ENCODE results near the gene TXK. TPM values are rescaled to one million over a fixed set of nuclear protein-coding genes. Genes with fewer than 3 reads are reported as not detected.

Gene TXK
- total RNA-seq, 1 experiment from 2014 or later, result 1.7 TPM

- TF ChIP-seq MAX (IDR thresholded peaks at IDR 0.05), result no peak
- no peak for TF ChIP-seq REST (IDR thresholded peaks at IDR 0.05; ENCODE audit: low read depth)
- TF ChIP-seq ZFX (IDR thresholded peaks at IDR 0.05), result no peak
- TF ChIP-seq POLR2A (IDR thresholded peaks at IDR 0.05; ENCODE audit: borderline replicate concordance, extremely low read depth, insufficient read depth, insufficient read length), result no peak
- TF ChIP-seq FOSL1 (IDR thresholded peaks at IDR 0.05; ENCODE audit: low read depth), result no peak
- no peak for TF ChIP-seq CEBPB (IDR thresholded peaks at IDR 0.05; ENCODE audit: low read depth)
- H3K4me3 ChIP-seq (replicated peaks in 1 of 2; ENCODE audit: low read depth in 1 of 2, low read length in 2 of 2), result no peak overlapping the region
- H3K4me2 ChIP-seq (ENCODE audit: low read length), result 0 out of 2 replicates have a peak overlapping the region, but pooled peaks have one; percentile 62
- peaks cover 30 to 45% of the 10 kb centered on the region in 2 experiments for H3K4me1 ChIP-seq (ENCODE audit: control insufficient read depth in 1 of 2, insufficient read depth in 2 of 2, low read length in 2 of 2)
- H3K79me2 ChIP-seq (ENCODE audit: insufficient read depth, low read length), result no peaks in the 10 kb centered on the region
- H3K36me3 ChIP-seq (ENCODE audit: control insufficient read depth in 1 of 2, insufficient read depth in 2 of 2, low read length in 2 of 2), result no peaks in the 10 kb centered on the region
- no peak for DNase-seq (ENCODE audit: low read depth, low spot score)
- POLR2A ChIA-PET, result no interaction called here
- H4K20me1 ChIP-seq (ENCODE audit: insufficient read depth), result no peaks in the 10 kb centered on the region
- H3K27me3 ChIP-seq (ENCODE audit: insufficient read depth, low read length), result no peaks in the 10 kb centered on the region
- no peak overlapping the region for H2AFZ ChIP-seq (ENCODE audit: low read depth, low read length, poor library complexity, severe bottlenecking)
- H3K9me3 ChIP-seq (ENCODE audit: control insufficient read depth in 1 of 2, insufficient read depth in 1 of 2, low read depth in 1 of 2, low read length in 2 of 2), result no peaks in the 10 kb centered on the region
- RAD21 ChIA-PET (ENCODE audit: low non-redundant PET in 1 of 2, low total read pairs in 2 of 2, uncharacterized antibody in 2 of 2, unreplicated experiment in 2 of 2), result no interaction called here
- peak overlapping the region; percentile 44; the same call in 1 of the 2 replicates for H3K9ac ChIP-seq (ENCODE audit: low read length)
- no peaks in the 10 kb centered on the region for H3K9me2 ChIP-seq (ENCODE audit: insufficient read depth)
- no TSS peak for BruUV-seq (replicated peaks)
- CTCF ChIA-PET, result interaction anchor here (1.6 to 1.7 kb wide), 2 partner anchors 44 to 103 kb away, joined by 5 to 9 read pairs; no protein-coding TSS in a partner anchor
- intact Hi-C loops (cut with micrococcal nuclease), result no loop called here
- no peak for ATAC-seq
- H3K27ac ChIP-seq (ENCODE audit: low read depth, low read length), result peak overlapping the region; percentile 87; the same call in 1 of the 2 replicates
Observed at GRCh38 chr4:48172651-48173050, 38.6 kb upstream of the TXK start.

GRCh38 chr4:48169636-48170035 is 35.6 kb upstream of the TXK start:
- ATAC-seq, result no peak
- Histone ChIP-seq H3K27ac (ENCODE audit: low read depth, low read length) (no peak overlapping the region), H3K4me3 (replicated peaks in 1 of 2; ENCODE audit: low read depth in 1 of 2, low read length in 2 of 2) (no peak overlapping the region), H3K27me3 (ENCODE audit: insufficient read depth, low read length) (no peaks in the 10 kb centered on the region), H3K4me2 (ENCODE audit: low read length) (no peak overlapping the region), H3K79me2 (ENCODE audit: insufficient read depth, low read length) (no peaks in the 10 kb centered on the region), H3K4me1 (ENCODE audit: control insufficient read depth in 1 of 2, insufficient read depth in 2 of 2, low read length in 2 of 2) (peaks cover 16 to 24% of the 10 kb centered on the region in 2 experiments), H3K9me3 (ENCODE audit: control insufficient read depth in 1 of 2, insufficient read depth in 1 of 2, low read depth in 1 of 2, low read length in 2 of 2) (no peaks in the 10 kb centered on the region), H2AFZ (ENCODE audit: low read depth, low read length, poor library complexity, severe bottlenecking) (no peak overlapping the region), H3K36me3 (ENCODE audit: control insufficient read depth in 1 of 2, insufficient read depth in 2 of 2, low read length in 2 of 2) (no peaks in the 10 kb centered on the region), H3K9ac (ENCODE audit: low read length) (no peak overlapping the region), H3K9me2 (ENCODE audit: insufficient read depth) (no peaks in the 10 kb centered on the region), H4K20me1 (ENCODE audit: insufficient read depth) (no peaks in the 10 kb centered on the region)
- no peak for TF ChIP-seq ELF1 (IDR thresholded peaks at IDR 0.05; ENCODE audit: borderline replicate concordance, low read depth)
- TF ChIP-seq EGR1 (IDR thresholded peaks at IDR 0.05; ENCODE audit: low read depth), result no peak
- no peak for TF ChIP-seq ZFX (IDR thresholded peaks at IDR 0.05)
- TF ChIP-seq RAD21 (IDR thresholded peaks at IDR 0.05; ENCODE audit: low read depth), result no peak
- no peak for TF ChIP-seq POLR2A (IDR thresholded peaks at IDR 0.05; ENCODE audit: borderline replicate concordance, extremely low read depth, insufficient read depth, insufficient read length)
- TF ChIP-seq YY1 (IDR thresholded peaks at IDR 0.05; ENCODE audit: extremely low read depth, insufficient replicate concordance, low read depth, low read length), result no peak
- TF ChIP-seq SRF (IDR thresholded peaks at IDR 0.05; ENCODE audit: low read depth), result no peak
- TF ChIP-seq FOSL1 (IDR thresholded peaks at IDR 0.05; ENCODE audit: low read depth), result no peak
- no peak for TF ChIP-seq REST (IDR thresholded peaks at IDR 0.05; ENCODE audit: low read depth)
- CTCF ChIA-PET, result no interaction called here
- DNase-seq (ENCODE audit: low read depth, low spot score), result no peak
- RAD21 ChIA-PET (ENCODE audit: low non-redundant PET in 1 of 2, low total read pairs in 2 of 2, uncharacterized antibody in 2 of 2, unreplicated experiment in 2 of 2), result no interaction called here
- BruUV-seq (replicated peaks), result no TSS peak
- intact Hi-C loops (cut with micrococcal nuclease), result no loop called here
- POLR2A ChIA-PET, result no interaction called here

All from HCT116 (cell line).